OCI-LY1 (cell line): ENCODE data around the gene MFRP.

Experiments
- H2AFZ ChIP-seq: fragments of 200-600 bp; sonication (generic), shearing (Covaris generic); 2 replicates; pipeline ENCODE4 v1.6.0; 2014; ENCODE audit warnings: antibody characterized with exemption, mild to moderate bottlenecking, low read length
- H3F3A ChIP-seq: fragments of 200-600 bp; sonication (generic), shearing (Covaris generic); 2 replicates; pipeline ENCODE4 v1.6.0; 2014; ENCODE audit warnings: mild to moderate bottlenecking, antibody characterized with exemption, low read length, moderate library complexity; ENCODE audit not compliant: insufficient read depth
- H3K27ac ChIP-seq: fragments of 200-600 bp; sonication (generic); 2 replicates; pipeline ENCODE4 v1.5.1; 2014; ENCODE audit warnings: low read length, mixed run types, mild to moderate bottlenecking, low read depth; ENCODE audit not compliant: poor library complexity, severe bottlenecking
- H3K27me3 ChIP-seq: fragments of 200-600 bp; sonication (generic); 2 replicates; pipeline ENCODE4 v1.6.0; 2014; ENCODE audit warnings: antibody characterized with exemption, mild to moderate bottlenecking, low read length, moderate library complexity; ENCODE audit not compliant: insufficient read depth
- H3K36me3 ChIP-seq: fragments of 200-600 bp; sonication (generic); 2 replicates; pipeline ENCODE4 v1.6.1; 2014; ENCODE audit warnings: mild to moderate bottlenecking, antibody characterized with exemption, low read length, moderate library complexity, mixed read lengths; ENCODE audit not compliant: insufficient read depth
- H3K4me1 ChIP-seq: fragments of 200-600 bp; sonication (generic); 2 replicates; pipeline ENCODE4 v1.5.1; 2014; ENCODE audit warnings: mild to moderate bottlenecking, low read length, moderate library complexity; ENCODE audit not compliant: insufficient read depth, severe bottlenecking
- H3K4me2 ChIP-seq: fragments of 200-600 bp; sonication (generic), shearing (Covaris generic); 2 replicates; pipeline ENCODE4 v1.6.1; 2014; ENCODE audit warnings: low read length
- H3K4me3 ChIP-seq: fragments of 200-600 bp; sonication (generic); 2 replicates; pipeline ENCODE4 v1.5.1; 2014; ENCODE audit warnings: low read length, low read depth, mild to moderate bottlenecking, mixed read lengths; ENCODE audit not compliant: poor library complexity, severe bottlenecking
- H3K79me2 ChIP-seq: fragments of 200-600 bp; shearing (Covaris generic); 2 replicates; pipeline ENCODE4 v1.6.1; 2016; ENCODE audit warnings: mixed run types, low read length, mixed read lengths; ENCODE audit not compliant: insufficient read depth
- H3K9ac ChIP-seq: fragments of 200-600 bp; sonication (generic), shearing (Covaris generic); 2 replicates; pipeline ENCODE4 v1.6.1; 2014; ENCODE audit warnings: mild to moderate bottlenecking, low read length, mixed read lengths
- H3K9me2 ChIP-seq: fragments of 200-600 bp; sonication (generic), shearing (Covaris generic); 2 replicates; pipeline ENCODE4 v1.6.1; 2014; ENCODE audit warnings: low read depth, mild to moderate bottlenecking, low read length, mixed read lengths
- H3K9me3 ChIP-seq: fragments of 200-600 bp; shearing (Covaris generic); 2 replicates; pipeline ENCODE4 v1.6.1; 2014; ENCODE audit warnings: low read length, mixed read lengths
- H4K20me1 ChIP-seq: fragments of 200-600 bp; sonication (generic), shearing (Covaris generic); 2 replicates; pipeline ENCODE4 v1.6.0; 2016; ENCODE audit warnings: mild to moderate bottlenecking, low read length; ENCODE audit not compliant: insufficient read depth
- EZH2 ChIP-seq: fragments of 200-600 bp; sonication (generic), shearing (Covaris generic); IDR thresholded peaks from 2 replicates; pipeline ENCODE4 v1.8.0; 2017; ENCODE audit warnings: borderline replicate concordance, mixed run types, mild to moderate bottlenecking, antibody characterized with exemption, low read length, moderate library complexity, mixed read lengths
- TF ChIP-seq, protein P1 (sequence below): fragments of 200-600 bp; sonication (generic), shearing (Covaris generic); IDR thresholded peaks from 2 replicates; pipeline ENCODE4 v1.5.1; 2017; ENCODE audit warnings: mild to moderate bottlenecking, antibody characterized with exemption, low read length, moderate library complexity, mixed read lengths

MFRP gene

DNA sequence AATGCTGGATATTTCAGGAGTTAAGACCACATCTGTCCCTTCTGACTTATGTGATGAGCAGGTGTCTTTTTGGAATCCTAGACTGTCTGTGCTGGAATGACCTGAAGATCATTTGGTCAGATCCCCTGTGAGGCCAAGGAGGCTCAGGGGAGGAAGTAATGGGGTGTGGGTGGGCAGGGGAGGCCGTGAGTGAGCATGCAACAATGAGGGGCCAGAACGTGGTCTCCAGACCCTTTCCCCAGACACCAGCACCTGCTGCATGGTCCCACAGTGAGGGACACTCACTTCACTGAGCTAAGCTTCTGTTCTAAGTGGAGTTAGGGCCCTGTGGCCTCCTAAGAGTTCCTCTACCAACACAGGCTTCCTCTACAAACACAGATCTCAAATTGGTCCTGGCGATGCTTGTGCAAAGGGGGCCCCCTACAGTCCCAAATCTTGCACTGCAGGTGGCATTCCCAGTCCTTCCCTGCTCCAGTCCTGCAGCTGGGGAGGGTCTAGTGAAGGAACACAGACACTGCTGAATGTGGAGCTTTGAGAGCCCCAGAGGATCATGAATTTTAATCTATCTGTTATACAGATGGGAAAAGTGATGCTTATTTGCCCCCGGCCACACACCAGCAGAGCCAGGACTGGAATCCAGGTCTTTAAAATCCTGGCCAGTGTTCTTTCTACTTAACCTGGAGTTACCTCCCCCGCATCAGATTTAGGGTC, 27.6 kb upstream of the MFRP start:
- Histone ChIP-seq H3K9me2 (no peaks in the 10 kb centered on the region), H2AFZ (no peak overlapping the region), H3K9ac (no peak overlapping the region), H3K4me3 (no peak overlapping the region), H3K36me3 (no peaks in the 10 kb centered on the region), H3K4me2 (no peak overlapping the region), H3K79me2 (no peaks in the 10 kb centered on the region), H4K20me1 (no peaks in the 10 kb centered on the region), H3K27ac (no peak overlapping the region), H3K4me1 (peaks cover 35% of the 10 kb centered on the region), H3K9me3 (no peaks in the 10 kb centered on the region), H3K27me3 (no peaks in the 10 kb centered on the region), H3F3A (no peaks in the 10 kb centered on the region)
- no peak for TF ChIP-seq EZH2
- TF ChIP-seq, protein P1, sequence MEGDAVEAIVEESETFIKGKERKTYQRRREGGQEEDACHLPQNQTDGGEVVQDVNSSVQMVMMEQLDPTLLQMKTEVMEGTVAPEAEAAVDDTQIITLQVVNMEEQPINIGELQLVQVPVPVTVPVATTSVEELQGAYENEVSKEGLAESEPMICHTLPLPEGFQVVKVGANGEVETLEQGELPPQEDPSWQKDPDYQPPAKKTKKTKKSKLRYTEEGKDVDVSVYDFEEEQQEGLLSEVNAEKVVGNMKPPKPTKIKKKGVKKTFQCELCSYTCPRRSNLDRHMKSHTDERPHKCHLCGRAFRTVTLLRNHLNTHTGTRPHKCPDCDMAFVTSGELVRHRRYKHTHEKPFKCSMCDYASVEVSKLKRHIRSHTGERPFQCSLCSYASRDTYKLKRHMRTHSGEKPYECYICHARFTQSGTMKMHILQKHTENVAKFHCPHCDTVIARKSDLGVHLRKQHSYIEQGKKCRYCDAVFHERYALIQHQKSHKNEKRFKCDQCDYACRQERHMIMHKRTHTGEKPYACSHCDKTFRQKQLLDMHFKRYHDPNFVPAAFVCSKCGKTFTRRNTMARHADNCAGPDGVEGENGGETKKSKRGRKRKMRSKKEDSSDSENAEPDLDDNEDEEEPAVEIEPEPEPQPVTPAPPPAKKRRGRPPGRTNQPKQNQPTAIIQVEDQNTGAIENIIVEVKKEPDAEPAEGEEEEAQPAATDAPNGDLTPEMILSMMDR: peak; percentile 83

DNA sequence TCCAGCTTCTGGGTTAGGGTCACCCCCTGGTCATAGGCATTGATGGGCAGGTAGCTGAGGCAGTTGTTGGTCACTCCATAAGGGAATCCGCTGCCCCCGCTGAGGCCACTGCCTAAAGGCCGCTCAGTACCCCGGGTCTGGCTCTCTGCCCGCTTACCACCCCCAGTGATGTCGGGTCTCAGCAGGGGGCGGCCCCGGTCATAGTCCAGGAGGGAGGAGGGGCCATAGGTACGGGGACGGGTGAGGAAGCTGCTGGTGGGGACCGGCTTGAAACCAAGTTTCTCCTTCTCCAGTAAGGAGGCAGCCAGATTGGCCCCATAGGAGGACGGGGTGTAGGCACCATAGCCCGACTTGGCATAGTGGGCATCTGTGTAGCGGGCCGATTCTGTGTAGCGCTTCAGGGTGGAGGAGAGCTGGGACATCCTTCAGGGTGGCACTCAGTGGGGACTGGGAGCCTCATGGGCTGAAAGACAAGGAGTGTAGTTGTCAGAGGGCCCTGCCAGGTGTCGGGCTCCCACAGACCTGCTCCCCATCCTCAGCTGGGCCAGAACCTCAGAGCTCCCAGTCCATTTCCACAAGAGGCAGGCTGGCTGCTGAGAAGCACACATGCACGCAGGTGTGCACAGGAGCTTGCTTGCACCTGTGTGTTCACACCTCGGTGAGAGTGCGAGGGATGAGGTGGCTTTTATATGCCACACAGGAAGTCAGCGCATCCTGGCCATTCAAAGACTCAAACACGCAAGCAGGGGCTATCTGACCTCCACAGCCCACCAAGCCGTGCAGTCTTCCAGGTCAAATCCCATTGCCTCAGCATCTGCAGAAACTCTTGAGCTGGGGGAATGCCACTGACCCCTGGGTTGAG, 26.8 kb upstream of the MFRP start:
- Histone ChIP-seq H3K4me1 (peaks cover 43% of the 10 kb centered on the region), H3K27ac (no peak overlapping the region), H3K9ac (no peak overlapping the region), H2AFZ (no peak overlapping the region), H4K20me1 (no peaks in the 10 kb centered on the region), H3K9me2 (no peaks in the 10 kb centered on the region), H3K27me3 (no peaks in the 10 kb centered on the region), H3K4me2 (no peak overlapping the region), H3K9me3 (no peaks in the 10 kb centered on the region), H3K79me2 (no peaks in the 10 kb centered on the region), H3K36me3 (no peaks in the 10 kb centered on the region), H3K4me3 (no peak overlapping the region), H3F3A (no peaks in the 10 kb centered on the region)
- TF ChIP-seq EZH2: no peak
- TF ChIP-seq, protein P1: no peak

DNA sequence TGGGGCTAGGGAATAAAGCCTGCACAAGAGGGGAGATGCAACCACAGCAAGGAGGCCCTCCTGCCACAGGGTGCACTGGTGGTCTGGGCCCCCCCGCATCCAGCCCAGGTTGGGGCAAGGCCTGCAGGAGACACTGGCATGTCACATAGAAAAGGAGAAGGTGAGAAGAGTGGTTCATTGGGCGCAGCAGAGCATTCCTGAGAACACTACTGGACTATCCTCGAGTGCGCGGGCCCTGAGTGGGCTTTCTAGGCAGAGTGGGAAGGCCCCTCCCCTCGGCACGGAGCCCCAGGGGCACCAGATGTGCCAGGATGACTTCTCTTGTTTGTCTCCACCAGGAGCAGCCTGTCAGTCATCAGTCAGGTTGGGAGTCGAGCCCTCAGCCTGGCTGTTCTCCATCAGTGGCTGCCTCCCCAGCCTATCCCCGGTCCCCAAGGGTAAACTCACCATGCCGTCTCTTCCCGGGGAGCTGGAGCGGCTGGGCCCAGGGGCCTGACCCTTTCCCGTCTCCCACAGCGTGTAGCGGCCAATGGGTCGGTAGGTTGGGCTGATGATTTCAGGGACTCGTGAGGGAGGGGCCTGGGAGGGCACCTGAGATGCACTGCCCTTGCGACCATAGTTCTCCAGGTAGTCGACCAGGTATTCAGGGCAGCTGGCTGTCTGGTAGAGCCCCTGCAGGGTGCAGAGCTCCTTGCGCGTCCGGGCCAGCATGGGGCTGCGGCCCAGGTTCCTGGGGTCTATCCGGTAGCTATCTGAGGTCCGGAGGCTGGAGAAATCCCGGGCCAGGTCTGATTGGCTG, 26.0 kb upstream of the MFRP start:
- Histone ChIP-seq H3K27me3 (no peaks in the 10 kb centered on the region), H3K9me2 (no peaks in the 10 kb centered on the region), H3K4me3 (no peak overlapping the region), H2AFZ (no peak overlapping the region), H4K20me1 (no peaks in the 10 kb centered on the region), H3K4me1 (peaks cover 51% of the 10 kb centered on the region), H3F3A (no peaks in the 10 kb centered on the region), H3K27ac (no peak overlapping the region), H3K4me2 (no peak overlapping the region), H3K79me2 (no peaks in the 10 kb centered on the region), H3K36me3 (no peaks in the 10 kb centered on the region), H3K9me3 (no peaks in the 10 kb centered on the region), H3K9ac (no peak overlapping the region)
- TF ChIP-seq EZH2: no peak
- TF ChIP-seq, protein P1: no peak
